ENCODE measurements around the gene SBNO1.

The SBNO1 gene

DNA sequence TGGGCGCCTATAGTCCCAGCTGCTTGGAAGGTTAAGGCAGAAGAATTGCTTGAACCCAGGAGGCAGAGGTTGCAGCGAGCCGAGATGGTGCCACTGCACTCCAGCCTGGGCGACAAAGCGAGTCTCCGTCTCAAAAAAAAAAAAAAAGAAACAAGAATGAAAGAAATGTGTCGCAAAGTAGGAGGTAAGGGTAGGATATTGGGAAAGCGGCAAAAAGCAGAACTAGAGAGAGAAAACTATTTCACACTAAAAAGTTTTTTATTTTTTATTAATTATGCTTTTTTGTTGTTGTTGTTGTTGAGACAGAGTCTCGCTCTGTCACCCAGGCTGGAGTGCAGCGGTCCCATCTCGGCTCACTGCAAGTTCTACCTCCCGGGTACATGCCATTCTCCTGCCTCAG lies 17.7 kb downstream of the SBNO1 start:
- Histone ChIP-seq H3K9me3 (ENCODE audit: control insufficient read depth, insufficient read depth, low read length) (no peaks in the 10 kb centered on the region), H3K36me3 (ENCODE audit: control insufficient read depth, low read length) (peaks cover 71% of the 10 kb centered on the region)

DNA sequence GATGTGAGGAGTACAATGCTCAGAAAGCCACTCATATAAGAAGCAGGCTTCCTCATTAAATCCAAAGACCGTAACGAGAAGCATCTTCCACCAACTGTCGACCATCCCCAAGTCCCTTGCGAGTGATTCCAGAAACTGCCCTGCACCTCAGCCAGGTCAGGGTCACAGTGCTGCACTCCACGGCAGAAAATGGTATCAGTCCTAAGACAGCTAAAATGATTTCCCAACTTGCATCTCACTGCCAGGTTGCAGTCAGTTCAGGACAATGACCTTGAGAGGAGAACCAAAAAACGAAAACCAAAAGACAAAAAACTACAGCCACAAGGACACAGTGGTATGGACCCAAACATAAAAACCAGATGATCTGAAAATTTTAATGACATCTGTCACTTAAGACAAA lies 20.6 kb downstream of the SBNO1 start:
- H3K79me2 ChIP-seq (ENCODE audit: control insufficient read depth, low read length): peaks cover 46% of the 10 kb centered on the region
- no peak overlapping the region for H3K27ac ChIP-seq (ENCODE audit: low read depth, low read length)
- no peaks in the 10 kb centered on the region for H4K20me1 ChIP-seq (ENCODE audit: control insufficient read depth, insufficient read depth, low read depth, low read length)
- H3K9me2 ChIP-seq (replicated peaks; ENCODE audit: control insufficient read depth, low read length): no peaks in the 10 kb centered on the region
- no peaks in the 10 kb centered on the region for H3F3A ChIP-seq (ENCODE audit: control insufficient read depth, insufficient read depth)
- H3K36me3 ChIP-seq (ENCODE audit: control insufficient read depth, low read length): peaks cover 76% of the 10 kb centered on the region
- no peak for TF ChIP-seq EZH2phosphoT487 (IDR thresholded peaks at IDR 0.05; ENCODE audit: borderline replicate concordance, low read length)
- TF ChIP-seq, protein P1, sequence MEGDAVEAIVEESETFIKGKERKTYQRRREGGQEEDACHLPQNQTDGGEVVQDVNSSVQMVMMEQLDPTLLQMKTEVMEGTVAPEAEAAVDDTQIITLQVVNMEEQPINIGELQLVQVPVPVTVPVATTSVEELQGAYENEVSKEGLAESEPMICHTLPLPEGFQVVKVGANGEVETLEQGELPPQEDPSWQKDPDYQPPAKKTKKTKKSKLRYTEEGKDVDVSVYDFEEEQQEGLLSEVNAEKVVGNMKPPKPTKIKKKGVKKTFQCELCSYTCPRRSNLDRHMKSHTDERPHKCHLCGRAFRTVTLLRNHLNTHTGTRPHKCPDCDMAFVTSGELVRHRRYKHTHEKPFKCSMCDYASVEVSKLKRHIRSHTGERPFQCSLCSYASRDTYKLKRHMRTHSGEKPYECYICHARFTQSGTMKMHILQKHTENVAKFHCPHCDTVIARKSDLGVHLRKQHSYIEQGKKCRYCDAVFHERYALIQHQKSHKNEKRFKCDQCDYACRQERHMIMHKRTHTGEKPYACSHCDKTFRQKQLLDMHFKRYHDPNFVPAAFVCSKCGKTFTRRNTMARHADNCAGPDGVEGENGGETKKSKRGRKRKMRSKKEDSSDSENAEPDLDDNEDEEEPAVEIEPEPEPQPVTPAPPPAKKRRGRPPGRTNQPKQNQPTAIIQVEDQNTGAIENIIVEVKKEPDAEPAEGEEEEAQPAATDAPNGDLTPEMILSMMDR (IDR thresholded peaks at IDR 0.05; ENCODE audit: low read depth, low read length, poor library complexity, severe bottlenecking): no peak
- no peaks in the 10 kb centered on the region for H3K9me3 ChIP-seq (ENCODE audit: control insufficient read depth, insufficient read depth, low read length)
- no peaks in the 10 kb centered on the region for H3K27me3 ChIP-seq (ENCODE audit: control insufficient read depth, low read length)
- no peaks in the 10 kb centered on the region for H3K4me1 ChIP-seq (ENCODE audit: control insufficient read depth, low read length)
- H3K4me2 ChIP-seq (ENCODE audit: low read length): no peak overlapping the region
- no peak overlapping the region for H3K4me3 ChIP-seq (ENCODE audit: low read length)

More for the DNA sequence above, 17.7 kb downstream of the SBNO1 start:
- peaks cover 63% of the 10 kb centered on the region for H3K79me2 ChIP-seq (ENCODE audit: control insufficient read depth, low read length)
- no peak overlapping the region for H3K4me2 ChIP-seq (ENCODE audit: low read length)
- no peak overlapping the region for H3K27ac ChIP-seq (ENCODE audit: low read depth, low read length)
- no peak for TF ChIP-seq EZH2phosphoT487 (IDR thresholded peaks at IDR 0.05; ENCODE audit: borderline replicate concordance, low read length)
- TF ChIP-seq, protein P1 (IDR thresholded peaks at IDR 0.05; ENCODE audit: low read depth, low read length, poor library complexity, severe bottlenecking): no peak
- H3K9me2 ChIP-seq (replicated peaks; ENCODE audit: control insufficient read depth, low read length): no peaks in the 10 kb centered on the region
- 0 out of 2 replicates have a peak, but pooled peaks cover 4% of the 10 kb centered on the region for H4K20me1 ChIP-seq (ENCODE audit: control insufficient read depth, insufficient read depth, low read depth, low read length)
- H3K4me1 ChIP-seq (ENCODE audit: control insufficient read depth, low read length): no peaks in the 10 kb centered on the region
- no peaks in the 10 kb centered on the region for H3K27me3 ChIP-seq (ENCODE audit: control insufficient read depth, low read length)
- no peaks in the 10 kb centered on the region for H3F3A ChIP-seq (ENCODE audit: control insufficient read depth, insufficient read depth)
- H3K4me3 ChIP-seq (ENCODE audit: low read length): no peak overlapping the region

DNA sequence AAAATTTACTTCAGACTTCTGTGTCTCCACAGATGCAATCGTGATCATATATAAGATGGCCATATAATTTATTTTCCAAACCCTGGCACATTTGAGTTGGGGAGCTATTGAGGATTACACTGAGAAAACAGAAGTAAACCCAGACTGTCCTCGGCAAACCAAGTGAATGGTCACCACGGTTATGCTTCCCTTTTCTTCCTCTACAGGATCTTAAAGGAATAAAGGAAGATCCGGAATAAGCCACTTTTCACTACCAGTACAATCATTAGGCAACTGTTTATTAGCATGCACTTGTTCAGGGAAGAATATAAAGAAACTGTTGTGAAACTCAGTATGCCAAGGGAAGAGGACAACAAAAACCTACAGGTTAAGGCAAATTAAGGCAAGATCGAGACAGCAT lies 27.6 kb downstream of the SBNO1 start:
- no peaks in the 10 kb centered on the region for H3K27me3 ChIP-seq (ENCODE audit: control insufficient read depth, low read length)
- H3K36me3 ChIP-seq (ENCODE audit: control insufficient read depth, low read length): peaks cover 75% of the 10 kb centered on the region
- H3K27ac ChIP-seq (ENCODE audit: low read depth, low read length): no peak overlapping the region
- no peaks in the 10 kb centered on the region for H3F3A ChIP-seq (ENCODE audit: control insufficient read depth, insufficient read depth)
- H3K9me2 ChIP-seq (replicated peaks; ENCODE audit: control insufficient read depth, low read length): no peaks in the 10 kb centered on the region
- H3K4me2 ChIP-seq (ENCODE audit: low read length): no peak overlapping the region
- H3K4me3 ChIP-seq (ENCODE audit: low read length): no peak overlapping the region
- H3K9me3 ChIP-seq (ENCODE audit: control insufficient read depth, insufficient read depth, low read length): no peaks in the 10 kb centered on the region
- peaks cover 15% of the 10 kb centered on the region for H3K4me1 ChIP-seq (ENCODE audit: control insufficient read depth, low read length)
- TF ChIP-seq, protein P1 (IDR thresholded peaks at IDR 0.05; ENCODE audit: low read depth, low read length, poor library complexity, severe bottlenecking): no peak
- no peak for TF ChIP-seq EZH2phosphoT487 (IDR thresholded peaks at IDR 0.05; ENCODE audit: borderline replicate concordance, low read length)
- no peaks in the 10 kb centered on the region for H4K20me1 ChIP-seq (ENCODE audit: control insufficient read depth, insufficient read depth, low read depth, low read length)
- H3K79me2 ChIP-seq (ENCODE audit: control insufficient read depth, low read length): peaks cover 33% of the 10 kb centered on the region

All from DOHH2 (cell line).